LNCaP clone FGC (cell line): Measurements from ENCODE around the gene PTGER1.
A peak's percentile ranks its signal among the peaks of the same experiment; 100 is the strongest.

Experiments
- DNase-seq: peaks from one replicate; pipeline ENCODE4 v3.0.0-alpha.2; 2011; ENCODE audit warnings: low read depth
- H3K4me3 ChIP-seq: 2 replicates; pipeline ENCODE4 v1.5.1; 2011; ENCODE audit warnings: mild to moderate bottlenecking, low read depth, low read length, control low read depth
- TF ChIP-seq, protein P1 (sequence below): IDR thresholded peaks from 2 replicates; pipeline ENCODE4 v1.5.1; 2012; ENCODE audit warnings: mild to moderate bottlenecking; ENCODE audit not compliant: control insufficient read depth, insufficient read depth; ENCODE audit errors: extremely low read depth

The PTGER1 gene

DNA sequence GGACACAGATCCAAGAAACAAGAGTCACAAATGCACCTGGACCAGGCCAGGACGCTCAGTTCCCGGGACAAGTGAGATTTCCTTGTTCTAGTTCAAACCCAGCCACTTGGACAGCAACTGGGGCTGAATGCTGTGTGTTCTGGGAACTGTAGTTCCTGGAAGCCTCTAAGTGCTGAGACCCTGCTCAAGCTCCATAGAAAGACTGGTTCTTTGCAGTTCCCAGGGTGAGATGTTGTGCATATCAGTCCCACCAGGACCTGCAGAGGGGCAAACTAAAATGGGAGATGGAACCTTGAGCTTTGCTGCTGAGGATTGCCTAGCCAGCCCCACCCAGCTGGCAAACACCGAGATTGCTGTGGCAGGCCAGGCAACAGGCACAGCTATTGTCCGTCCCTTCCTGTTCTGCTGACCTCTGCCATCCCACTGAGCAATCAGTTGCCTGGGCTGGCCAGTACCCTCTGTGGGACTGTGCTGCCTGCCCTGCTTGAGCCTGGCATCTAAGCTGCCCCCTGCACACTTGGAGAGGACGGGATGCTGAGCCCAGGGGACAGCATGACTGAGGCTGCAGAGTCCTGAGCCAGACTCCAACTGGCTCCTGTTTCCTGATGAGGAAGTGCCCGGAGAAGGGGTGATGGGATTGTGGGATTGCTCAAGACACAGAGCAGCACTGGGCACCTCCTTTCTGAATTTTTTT is 22.2 kb upstream of the PTGER1 start:
- no peak for DNase-seq
- TF ChIP-seq, protein P1, sequence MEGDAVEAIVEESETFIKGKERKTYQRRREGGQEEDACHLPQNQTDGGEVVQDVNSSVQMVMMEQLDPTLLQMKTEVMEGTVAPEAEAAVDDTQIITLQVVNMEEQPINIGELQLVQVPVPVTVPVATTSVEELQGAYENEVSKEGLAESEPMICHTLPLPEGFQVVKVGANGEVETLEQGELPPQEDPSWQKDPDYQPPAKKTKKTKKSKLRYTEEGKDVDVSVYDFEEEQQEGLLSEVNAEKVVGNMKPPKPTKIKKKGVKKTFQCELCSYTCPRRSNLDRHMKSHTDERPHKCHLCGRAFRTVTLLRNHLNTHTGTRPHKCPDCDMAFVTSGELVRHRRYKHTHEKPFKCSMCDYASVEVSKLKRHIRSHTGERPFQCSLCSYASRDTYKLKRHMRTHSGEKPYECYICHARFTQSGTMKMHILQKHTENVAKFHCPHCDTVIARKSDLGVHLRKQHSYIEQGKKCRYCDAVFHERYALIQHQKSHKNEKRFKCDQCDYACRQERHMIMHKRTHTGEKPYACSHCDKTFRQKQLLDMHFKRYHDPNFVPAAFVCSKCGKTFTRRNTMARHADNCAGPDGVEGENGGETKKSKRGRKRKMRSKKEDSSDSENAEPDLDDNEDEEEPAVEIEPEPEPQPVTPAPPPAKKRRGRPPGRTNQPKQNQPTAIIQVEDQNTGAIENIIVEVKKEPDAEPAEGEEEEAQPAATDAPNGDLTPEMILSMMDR = no peak
- no peak overlapping the region for H3K4me3 ChIP-seq

DNA sequence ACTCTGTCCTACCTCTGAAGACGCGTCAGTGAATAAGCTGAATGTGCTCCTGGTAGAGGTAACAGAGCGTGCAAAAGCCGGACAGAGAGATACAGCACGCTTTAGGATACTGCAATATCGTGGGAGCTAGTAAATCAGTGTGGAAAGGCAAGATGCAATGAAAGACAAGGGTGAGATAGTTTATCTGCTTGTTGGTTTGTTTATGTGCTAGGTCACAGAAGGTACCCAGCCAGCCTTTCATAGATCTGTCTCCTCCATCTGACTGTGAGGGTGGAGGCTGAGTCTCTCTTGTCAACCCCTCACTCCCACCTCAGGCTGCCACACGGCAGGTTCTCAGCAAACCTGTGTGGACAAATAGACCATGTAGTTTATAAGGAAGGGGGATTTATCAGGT is 21.7 kb upstream of the PTGER1 start:
- H3K4me3 ChIP-seq = no peak overlapping the region
- DNase-seq = no peak
- TF ChIP-seq, protein P1 = no peak

DNA sequence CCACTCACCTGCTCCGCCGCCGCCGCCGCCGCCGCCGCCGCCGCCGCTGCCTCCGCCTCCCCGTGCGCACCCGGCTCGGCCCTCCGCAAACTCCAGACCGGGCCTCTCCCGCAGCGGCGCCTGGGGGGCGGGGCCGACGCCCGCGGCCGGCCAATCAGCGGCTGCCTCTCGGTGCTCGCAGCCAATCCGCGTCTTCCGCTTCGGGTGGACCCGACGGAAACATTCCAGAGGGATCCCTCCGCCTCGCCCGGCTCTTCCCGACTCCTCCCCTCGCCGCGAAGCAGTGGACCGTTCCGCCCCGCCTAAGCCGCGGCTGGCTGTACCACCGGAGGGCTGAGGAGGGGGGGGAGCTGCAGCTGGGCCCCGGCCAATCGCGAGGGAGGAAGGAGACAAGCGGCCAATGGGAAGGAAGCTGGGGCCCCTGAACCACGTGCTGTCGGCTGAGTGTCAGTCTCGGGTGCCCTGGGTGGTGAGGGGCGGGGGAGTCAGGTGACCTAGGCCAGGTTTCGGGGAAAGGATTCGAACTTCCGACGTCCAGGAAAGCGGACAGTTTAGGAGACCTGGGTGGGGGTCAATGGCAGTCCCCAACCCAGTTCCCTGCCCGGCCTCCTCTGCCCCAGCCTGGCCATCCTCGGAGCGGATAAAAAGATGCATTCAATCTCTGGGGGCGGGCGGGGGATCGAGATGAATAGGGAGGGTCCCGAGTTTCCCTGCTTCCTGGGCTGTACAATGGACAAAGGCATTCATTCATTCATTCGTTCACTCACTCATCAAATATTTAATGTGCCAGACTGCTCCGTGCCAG is 21.1 kb upstream of the PTGER1 start, which contains the start of gene GIPC1:
Gene GIPC1 (minus strand): TSS at position 99 of the 805 bp plus-strand sequence. CDS start 13,151 bp downstream, outside the sequence.
- H3K4me3 ChIP-seq = peak within 1 kb of the TSS; percentile 85
- DNase-seq = peak; percentile 97
- TF ChIP-seq, protein P1 = no peak

DNA sequence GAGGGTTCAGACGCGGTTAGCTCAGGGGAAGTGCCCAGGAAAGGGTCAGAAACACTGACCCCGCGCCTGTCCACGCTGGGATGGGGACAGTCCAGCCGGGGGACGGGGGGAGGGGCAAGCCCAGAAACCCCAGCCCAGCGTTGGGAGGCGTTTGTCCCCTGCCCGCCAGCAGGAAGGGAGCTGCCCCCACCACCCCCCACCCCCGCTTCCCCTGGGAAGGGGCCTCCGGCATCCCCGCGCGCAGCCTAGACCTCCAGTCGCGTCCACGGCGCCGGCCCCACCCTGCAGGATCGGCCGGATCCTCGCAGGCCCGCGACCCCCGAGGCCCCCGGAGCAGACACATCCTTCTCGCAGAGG is 20.5 kb upstream of the PTGER1 start:
- peak overlapping the region; percentile 85 for H3K4me3 ChIP-seq
- DNase-seq = no peak

DNA sequence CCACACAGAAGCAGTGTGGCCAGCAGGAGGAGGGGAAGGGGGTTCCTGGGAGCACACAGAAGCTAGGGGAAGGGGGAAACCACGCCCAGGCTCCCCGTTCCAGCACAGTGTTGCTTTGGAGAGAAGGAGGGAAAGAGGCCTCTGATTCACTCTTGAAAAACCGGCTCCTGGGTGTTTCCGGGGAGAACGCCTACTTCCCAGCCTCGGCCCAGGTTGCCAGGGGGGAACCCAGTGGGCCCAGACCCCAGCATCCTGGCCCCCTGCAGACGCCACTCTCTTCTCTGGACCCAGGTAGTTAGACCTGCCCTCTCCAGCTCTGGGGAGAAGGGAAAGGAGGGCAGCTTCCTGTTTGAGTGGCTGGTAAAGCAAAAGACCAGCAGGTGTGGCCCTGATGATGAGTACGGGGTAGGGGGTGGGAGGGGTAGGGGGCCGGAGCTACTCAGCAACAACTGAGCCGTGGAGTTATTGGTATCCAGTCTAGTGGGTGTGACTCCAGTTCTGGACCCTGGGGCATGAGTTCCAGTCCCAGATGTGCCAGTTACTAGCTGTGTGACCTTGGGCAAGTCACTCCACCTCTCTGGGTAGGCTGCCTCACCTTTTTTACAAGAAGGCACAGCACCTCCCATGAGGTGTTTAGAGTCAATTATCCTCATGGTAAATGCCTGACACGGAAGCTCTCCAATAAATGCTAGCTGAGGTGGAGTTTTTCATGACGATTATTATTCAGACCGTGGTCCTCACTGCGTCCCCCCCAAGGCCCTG is 19.9 kb upstream of the PTGER1 start:
- H3K4me3 ChIP-seq = peak overlapping the region; percentile 85
- no peak for DNase-seq
- TF ChIP-seq, protein P1 = no peak

More for the DNA sequence above, 20.5 kb upstream of the PTGER1 start:
- TF ChIP-seq, protein P1 = no peak

DNA sequence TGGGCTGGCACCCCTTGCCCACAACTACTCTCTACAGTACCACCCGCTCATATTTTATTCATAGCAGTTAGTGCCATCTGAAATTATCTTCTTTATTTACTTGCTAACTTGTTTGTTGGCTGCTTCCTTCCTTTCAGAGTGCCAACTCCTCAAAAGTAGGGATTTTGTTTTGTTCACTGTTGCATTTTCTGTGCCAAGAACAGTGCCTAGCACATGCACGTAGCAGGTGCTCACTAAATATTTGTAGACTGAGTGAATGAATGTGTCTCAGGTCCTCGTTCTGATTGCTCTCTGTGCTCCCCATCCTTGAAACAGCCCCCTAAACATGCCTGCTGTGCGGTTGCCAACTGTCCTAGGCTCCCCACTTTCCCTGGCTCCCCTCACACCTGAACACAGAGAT is 19.3 kb upstream of the PTGER1 start:
- TF ChIP-seq, protein P1 = no peak
- peak overlapping the region; percentile 85 for H3K4me3 ChIP-seq
- DNase-seq = no peak
